HepG2 (cell line): ENCODE results near the gene CDCP1. TPM values are rescaled to one million over a fixed set of nuclear protein-coding genes. Genes with fewer than 3 reads are reported as not detected.

Source experiments
- ATAC-seq: fragments of 200-7000 bp; cut with Tn5 transposase; 3 replicates; pipeline ENCODE4 v1.9.1; 2020; ENCODE audit warnings: mild to moderate bottlenecking, moderate library complexity
- BruUV-seq: library from RNA; stranded (reverse); fragments of 400-500 nt; replicated peaks from 2 replicates; lab custom pipeline; 2021; lab: Mats Ljungman, UMichigan
- CTCF ChIA-PET: fragments of 300-600 bp; formaldehyde crosslinking; extraction: SDS; loops from one replicate; lab custom pipeline; 2021; ENCODE audit warnings: low total read pairs, inconsistent platforms, low intra/inter-chr PET ratio; lab: Yijun Ruan, JAX
- POLR2A ChIA-PET: fragments of 350-600 bp; sonication (Branson Sonifier 250); formaldehyde crosslinking; loops from one replicate; lab custom pipeline; 2020; ENCODE audit warnings: antibody characterized with exemption, inconsistent platforms; lab: Yijun Ruan, JAX
- DNase-seq: peaks from one replicate; pipeline ENCODE4 v3.0.0-alpha.2; 2015; ENCODE audit warnings: low spot score
- FAIRE-seq: peaks from 3 replicates; lab custom pipeline; 2011; peaks lifted over from hg19 to GRCh38; lab: Jason Lieb, UNC
- H2AFZ ChIP-seq: one replicate; pipeline ENCODE4 v1.6.1; 2011; ENCODE audit warnings: low read length, inconsistent platforms
- H3K27ac ChIP-seq: fragments of 300-600 bp; 3 replicates; pipeline ENCODE4 v1.8.0; 2011; ENCODE audit warnings: mixed run types, mild to moderate bottlenecking, mixed read lengths, low read length, inconsistent platforms; ENCODE audit not compliant: insufficient read depth; ENCODE audit errors: extremely low read length
- H3K27me3 ChIP-seq, 2 experiments: fragments of 200-600 bp in 1 of 2; 2 replicates in 1 of 2; 3 replicates in 1 of 2; pipeline versions ENCODE4 v1.6.0 to v1.8.0; 2011; ENCODE audit warnings: low read length in 2 of 2, mild to moderate bottlenecking in 2 of 2, moderate library complexity in 2 of 2, inconsistent platforms in 1 of 2; ENCODE audit not compliant: insufficient read depth in 2 of 2, control insufficient read depth in 1 of 2
- H3K36me3 ChIP-seq, 2 experiments: fragments of 200-600 bp in 1 of 2; replicated peaks in 1 of 2; 2 replicates in 1 of 2; 3 replicates in 1 of 2; pipeline versions ENCODE4 v1.5.1 to v1.8.0; 2011; ENCODE audit warnings: low read length in 2 of 2, inconsistent platforms in 1 of 2; ENCODE audit not compliant: insufficient read depth in 2 of 2, control insufficient read depth in 1 of 2
- H3K4me1 ChIP-seq: 2 replicates; pipeline ENCODE4 v1.5.1; 2012; ENCODE audit warnings: low read length, inconsistent platforms; ENCODE audit not compliant: insufficient read depth
- H3K4me2 ChIP-seq: 2 replicates; pipeline ENCODE4 v1.6.0; 2011; ENCODE audit warnings: low read depth, low read length, inconsistent platforms
- H3K4me3 ChIP-seq, 3 experiments: fragments of 200-600 bp in 1 of 3; sonication (generic), shearing (Covaris generic) in 1 of 3; replicated peaks in 1 of 3; 2 replicates each; pipeline ENCODE4 v1.5.1; 2011 to 2016; ENCODE audit warnings: low read length in 3 of 3, inconsistent platforms in 2 of 3, low read depth in 2 of 3, mild to moderate bottlenecking in 2 of 3, control low read depth in 1 of 3, mixed read lengths in 1 of 3; ENCODE audit not compliant: insufficient read depth in 1 of 3
- H3K79me2 ChIP-seq: one replicate; pipeline ENCODE4 v1.6.1; 2011; ENCODE audit warnings: low read length, inconsistent platforms; ENCODE audit not compliant: insufficient read depth
- H3K9ac ChIP-seq: 2 replicates; pipeline ENCODE4 v1.6.0; 2011; ENCODE audit warnings: mild to moderate bottlenecking, low read depth, low read length, inconsistent platforms; ENCODE audit not compliant: insufficient read depth
- H3K9me3 ChIP-seq: 2 replicates; pipeline ENCODE4 v1.5.1; 2012; ENCODE audit warnings: mild to moderate bottlenecking, low read length
- H4K20me1 ChIP-seq: 2 replicates; pipeline ENCODE4 v1.6.0; 2011; ENCODE audit warnings: inconsistent platforms, mild to moderate bottlenecking, low read length, moderate library complexity; ENCODE audit not compliant: insufficient read depth
- AKAP8 ChIP-seq: sonication (generic); formaldehyde crosslinking; IDR thresholded peaks from 2 replicates; pipeline ENCODE4 v1.5.1; 2020; ENCODE audit warnings: mild to moderate bottlenecking, missing genetic modification reagents
- ATAD3A ChIP-seq: sonication (generic); formaldehyde crosslinking; IDR thresholded peaks from 2 replicates; pipeline ENCODE4 v1.4.0; 2020; ENCODE audit warnings: missing genetic modification reagents
- CHD2 ChIP-seq: IDR thresholded peaks from 2 replicates; pipeline ENCODE4 v1.6.1; 2011; ENCODE audit warnings: low read depth, low read length, improper control_type of control experiment
- FOXO1 ChIP-seq: sonication (generic); formaldehyde crosslinking; IDR thresholded peaks from 2 replicates; pipeline ENCODE4 v1.4.0; 2020; ENCODE audit warnings: missing genetic modification reagents
- HNRNPK ChIP-seq: fragments of 200-400 bp; formaldehyde crosslinking; IDR thresholded peaks from 2 replicates; pipeline ENCODE4 v1.6.1; 2018; ENCODE audit warnings: low read length, low read depth, moderate library complexity, mild to moderate bottlenecking; ENCODE audit not compliant: poor library complexity, severe bottlenecking
- IKZF1 ChIP-seq: fragments of 450-650 bp; IDR thresholded peaks from 2 replicates; pipeline ENCODE4 v1.7.1; 2016
- MAX ChIP-seq: IDR thresholded peaks from 2 replicates; pipeline ENCODE4 v1.6.1; 2012; ENCODE audit warnings: inconsistent platforms
- NFYB ChIP-seq: sonication (generic); formaldehyde crosslinking; IDR thresholded peaks from 2 replicates; pipeline ENCODE4 v1.4.0; 2020; ENCODE audit warnings: missing genetic modification reagents
- TBL1XR1 ChIP-seq: fragments of 150-350 bp; IDR thresholded peaks from 2 replicates; pipeline ENCODE4 v1.6.1; 2014; ENCODE audit warnings: borderline replicate concordance, low read length; ENCODE audit not compliant: partially characterized antibody
- TOE1 ChIP-seq: sonication (generic); formaldehyde crosslinking; IDR thresholded peaks from 2 replicates; pipeline ENCODE4 v1.4.0; 2020; ENCODE audit warnings: mild to moderate bottlenecking, missing genetic modification reagents
- ZFP1 ChIP-seq: IDR thresholded peaks from 2 replicates; pipeline ENCODE4 v1.6.1; 2016
- ZNF18 ChIP-seq: sonication (generic); formaldehyde crosslinking; IDR thresholded peaks from 2 replicates; pipeline ENCODE4 v1.8.0; 2022; ENCODE audit warnings: mild to moderate bottlenecking, missing genetic modification reagents; ENCODE audit not compliant: insufficient replicate concordance
- ZNF180 ChIP-seq: sonication (generic); formaldehyde crosslinking; IDR thresholded peaks from 2 replicates; pipeline ENCODE4 v1.4.0; 2020; ENCODE audit warnings: low read depth, missing genetic modification reagents, borderline replicate concordance
- ZNF614 ChIP-seq: IDR thresholded peaks from 2 replicates; pipeline ENCODE4 v1.6.1; 2018; ENCODE audit warnings: missing biosample characterization, missing genetic modification reagents, inconsistent platforms, borderline replicate concordance
- ZNF619 ChIP-seq: sonication (generic); formaldehyde crosslinking; IDR thresholded peaks from 2 replicates; pipeline ENCODE4 v1.4.0; 2020; ENCODE audit warnings: mild to moderate bottlenecking, missing genetic modification reagents
- ZNF800 ChIP-seq: sonication (generic); formaldehyde crosslinking; IDR thresholded peaks from 2 replicates; pipeline ENCODE4 v1.4.0; 2020; ENCODE audit warnings: missing genetic modification reagents
- WGBS: methylation state at CpG from one replicate; pipeline ENCODE4 v1.1.6; 2017; ENCODE audit warnings: low lambda C conversion rate; 5-methylcytosine and 5-hydroxymethylcytosine counted together
- in situ Hi-C: cut with HindIII; loops from 2 replicates; pipeline ENCODE4 v1.10.0; 2017; ENCODE audit warnings: low pct_unique_long_range_greater_than_20kb; ENCODE audit not compliant: extremely low pct_ligation_motif_present
- intact Hi-C: fragments of 100-400 bp; cut with micrococcal nuclease; formaldehyde crosslinking; loops from one replicate; pipeline ENCODE4 v1.10.0; 2022; ENCODE audit not compliant: unreplicated experiment
- polyA plus RNA-seq, 8 experiments: library from polyadenylated mRNA; depleted of rRNA in 3 of 8; stranded (reverse) in 7 of 8; unstranded in 1 of 8; fragments of >200 nt; fragmentation: Illumina TruSeq in 4 of 8; extraction: Trizol in 4 of 8; gene quantifications; 2 replicates each; pipeline versions ENCODE4 v1.2.1 to v1.2.3, GENCODE V29; 2011 to 2016; ENCODE audit warnings: low read depth in 4 of 8, missing spikeins in 1 of 8, mixed read lengths in 1 of 8; ENCODE audit not compliant: insufficient read depth in 1 of 8
- total RNA-seq, 5 experiments: library from RNA; depleted of rRNA; stranded (reverse); fragments of >200 nt; fragmentation: Illumina TruSeq; extraction: Trizol; gene quantifications; 2 replicates each; pipeline ENCODE4 v1.2.3, GENCODE V29; 2016; ENCODE audit warnings: low read depth in 1 of 5

The CDCP1 gene
- total and polyA plus RNA-seq, 2 of the 13 experiments (the other 11 are each of a cell fraction or from before 2014, with no cell fraction given) = 0.11 to 0.18 TPM

- in situ Hi-C loops (no loop called here), intact Hi-C loops (no loop called here)
- H3K27ac ChIP-seq = no peak overlapping the region
- 52% methylated on average over 4 of the region's 5 CpGs for WGBS
- peaks cover 0 to 13% of the 10 kb centered on the region in 2 experiments; a peak in 1 of 5 replicates for H3K27me3 ChIP-seq
- TF ChIP-seq ZNF800 (CRISPR knock-in tag) (no peak), AKAP8 (CRISPR knock-in tag) (no peak), ZNF614 (CRISPR knock-in tag) (no peak), TBL1XR1 (no peak), ATAD3A (CRISPR knock-in tag) (no peak), NFYB (CRISPR knock-in tag) (no peak), HNRNPK (no peak), ZNF619 (no peak), IKZF1 (no peak), ZNF18 (CRISPR knock-in tag) (no peak), ZNF180 (CRISPR knock-in tag) (no peak), MAX (no peak), TOE1 (CRISPR knock-in tag) (no peak), CHD2 (no peak), ZFP1 (CRISPR knock-in tag) (no peak), FOXO1 (CRISPR knock-in tag) (no peak)
- no peak overlapping the region for H2AFZ ChIP-seq
- FAIRE-seq (no peak), ATAC-seq (no peak), DNase-seq (no peak)
- no peaks in the 10 kb centered on the region for H4K20me1 ChIP-seq
- H3K4me2 ChIP-seq = no peak overlapping the region
- H3K36me3 ChIP-seq = no peaks in the 10 kb centered on the region
- no peaks in the 10 kb centered on the region for H3K9me3 ChIP-seq
- ChIA-PET POLR2A (no interaction called here), CTCF (no interaction called here)
- H3K4me3 ChIP-seq = no peak overlapping the region
- H3K79me2 ChIP-seq = no peaks in the 10 kb centered on the region
- BruUV-seq = no TSS peak
- H3K9ac ChIP-seq = no peak overlapping the region
- no peaks in the 10 kb centered on the region for H3K4me1 ChIP-seq
These were observed 8.5 kb downstream of the CDCP1 start for GRCh38 chr3:45137656-45138181.
